Transverse colon (tissue), 4 donors: ENCODE results near the gene NFS1.

Experiments
- CTCF ChIP-seq, 5 experiments: fragments of 200-600 bp in 3 of 5; fragments of 450-650 bp in 2 of 5; sonication (generic) in 3 of 5; IDR thresholded peaks; 1 replicate in 2 of 5; 2 replicates in 3 of 5; pipeline ENCODE4 v1.5.1; 2016 to 2017; ENCODE audit warnings: antibody characterized with exemption in 5 of 5, inconsistent platforms in 3 of 5, mild to moderate bottlenecking in 2 of 5, moderate library complexity in 1 of 5
- POLR2AphosphoS5 ChIP-seq, 3 donors: sonication (generic); formaldehyde crosslinking; IDR thresholded peaks; one replicate each; pipeline ENCODE4 v1.6.1; 2016; ENCODE audit warnings: antibody characterized with exemption in 3 of 3

DNA sequence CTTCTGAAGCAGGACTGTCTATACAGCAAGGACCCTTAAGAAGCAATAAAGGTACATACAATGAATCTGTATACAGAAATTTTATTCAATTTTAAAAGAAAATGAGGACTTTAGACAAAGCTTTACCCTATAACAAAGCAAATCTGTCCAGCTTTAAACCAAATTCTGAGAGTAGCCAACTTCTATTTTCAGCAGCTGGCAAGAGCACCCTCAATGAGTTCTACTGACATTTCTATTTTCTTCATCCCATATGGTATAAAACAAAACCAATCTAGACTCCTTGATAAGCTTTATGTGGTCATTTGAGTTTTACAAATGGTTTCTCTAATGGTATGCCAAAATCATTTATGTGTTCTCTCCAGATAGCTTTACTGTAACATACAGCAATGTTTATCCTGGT, 47.2 kb downstream of the NFS1 start:
- TF ChIP-seq CTCF (IDR thresholded peaks at IDR 0.05), result no peak
- no peak for TF ChIP-seq POLR2AphosphoS5 (IDR thresholded peaks at IDR 0.05)
